DOHH2 (cell line): Measurements from ENCODE around the gene ADD3.

ENCODE experiments used
- H3F3A ChIP-seq: fragments of 200-600 bp; sonication (generic), shearing (Covaris generic); 2 replicates; pipeline ENCODE4 v1.6.0; 2016; ENCODE audit warnings: antibody characterized with exemption, mild to moderate bottlenecking; ENCODE audit not compliant: control insufficient read depth, insufficient read depth
- H3K27ac ChIP-seq: fragments of 200-600 bp; sonication (generic); 2 replicates; pipeline ENCODE4 v1.5.1; 2014; ENCODE audit warnings: low read depth, mild to moderate bottlenecking, low read length, moderate library complexity
- H3K27me3 ChIP-seq: fragments of 200-600 bp; sonication (generic); 2 replicates; pipeline ENCODE4 v1.6.1; 2014; ENCODE audit warnings: mild to moderate bottlenecking, low read length, mixed read lengths; ENCODE audit not compliant: control insufficient read depth
- H3K36me3 ChIP-seq: fragments of 200-600 bp; sonication (generic); 2 replicates; pipeline ENCODE4 v1.6.1; 2014; ENCODE audit warnings: mild to moderate bottlenecking, low read length, moderate library complexity, mixed read lengths; ENCODE audit not compliant: control insufficient read depth
- H3K4me1 ChIP-seq: fragments of 200-600 bp; sonication (generic); 2 replicates; pipeline ENCODE4 v1.6.1; 2014; ENCODE audit warnings: mild to moderate bottlenecking, low read length, mixed read lengths; ENCODE audit not compliant: control insufficient read depth
- H3K4me2 ChIP-seq: fragments of 200-600 bp; sonication (generic); 2 replicates; pipeline ENCODE4 v1.6.0; 2014; ENCODE audit warnings: mild to moderate bottlenecking, low read length, moderate library complexity
- H3K4me3 ChIP-seq: fragments of 200-600 bp; sonication (generic); 2 replicates; pipeline ENCODE4 v1.5.1; 2014; ENCODE audit warnings: mild to moderate bottlenecking, low read length, mixed read lengths
- H3K79me2 ChIP-seq: fragments of 200-600 bp; sonication (generic); 2 replicates; pipeline ENCODE4 v1.6.1; 2014; ENCODE audit warnings: mild to moderate bottlenecking, low read length, mixed read lengths; ENCODE audit not compliant: control insufficient read depth
- H3K9me2 ChIP-seq: fragments of 200-600 bp; sonication (generic); replicated peaks from 2 replicates; pipeline ENCODE4 v1.6.1; 2014; ENCODE audit warnings: mild to moderate bottlenecking, low read length, mixed read lengths; ENCODE audit not compliant: control insufficient read depth
- H3K9me3 ChIP-seq: fragments of 200-600 bp; sonication (generic); 2 replicates; pipeline ENCODE4 v1.6.1; 2014; ENCODE audit warnings: antibody characterized with exemption, low read length, mixed read lengths; ENCODE audit not compliant: control insufficient read depth, insufficient read depth
- H4K20me1 ChIP-seq: fragments of 200-600 bp; sonication (generic); 2 replicates; pipeline ENCODE4 v1.6.0; 2014; ENCODE audit warnings: low read depth, mild to moderate bottlenecking, antibody characterized with exemption, low read length, moderate library complexity; ENCODE audit not compliant: control insufficient read depth, insufficient read depth
- CTCF ChIP-seq: fragments of 200-600 bp; sonication (generic); IDR thresholded peaks from one replicate; pipeline ENCODE4 v1.5.1; 2014; ENCODE audit warnings: antibody characterized with exemption, mild to moderate bottlenecking, low read depth, low read length; ENCODE audit not compliant: poor library complexity, severe bottlenecking
- EZH2phosphoT487 ChIP-seq: fragments of 200-600 bp; sonication (generic); IDR thresholded peaks from 2 replicates; pipeline ENCODE4 v1.6.1; 2017; ENCODE audit warnings: borderline replicate concordance, mild to moderate bottlenecking, antibody characterized with exemption, low read length, moderate library complexity, mixed read lengths

ADD3 gene

GRCh38 chr10:110076559-110077318 is 69.0 kb downstream of the ADD3 start:
- peaks cover 55% of the 10 kb centered on the region for H3K4me1 ChIP-seq

GRCh38 chr10:110077436-110078130 is 69.8 kb downstream of the ADD3 start:
- Histone ChIP-seq H3K36me3 (no peaks in the 10 kb centered on the region), H3K27ac (no peak overlapping the region), H4K20me1 (no peaks in the 10 kb centered on the region), H3F3A (peaks cover 7% of the 10 kb centered on the region), H3K4me1 (peaks cover 59% of the 10 kb centered on the region), H3K9me2 (no peaks in the 10 kb centered on the region), H3K9me3 (no peaks in the 10 kb centered on the region), H3K79me2 (peaks cover 56% of the 10 kb centered on the region), H3K27me3 (no peaks in the 10 kb centered on the region), H3K4me3 (no peak overlapping the region), H3K4me2 (no peak overlapping the region; the same call in 1 of the 2 replicates)
- TF ChIP-seq EZH2phosphoT487: no peak
- TF ChIP-seq CTCF: no peak

More at GRCh38 chr10:110076559-110077318, 69.0 kb downstream of the ADD3 start:
- no peaks in the 10 kb centered on the region for H3K36me3 ChIP-seq
- peak overlapping the region; percentile 54 for H3K4me2 ChIP-seq
- no peaks in the 10 kb centered on the region for H3K27me3 ChIP-seq
- H4K20me1 ChIP-seq: no peaks in the 10 kb centered on the region
- peaks cover 58% of the 10 kb centered on the region for H3K79me2 ChIP-seq
- peaks cover 7% of the 10 kb centered on the region for H3F3A ChIP-seq
- no peaks in the 10 kb centered on the region for H3K9me2 ChIP-seq
- H3K9me3 ChIP-seq: no peaks in the 10 kb centered on the region
- TF ChIP-seq EZH2phosphoT487 (no peak), CTCF (no peak)
- H3K27ac ChIP-seq: peak overlapping the region; percentile 30
- peak overlapping the region; percentile 30 for H3K4me3 ChIP-seq

GRCh38 chr10:110078317-110078716 is 70.5 kb downstream of the ADD3 start:
- Histone ChIP-seq H3K4me1 (peaks cover 57% of the 10 kb centered on the region), H3K79me2 (peaks cover 55% of the 10 kb centered on the region), H3K4me3 (no peak overlapping the region), H3K9me2 (no peaks in the 10 kb centered on the region), H3K9me3 (no peaks in the 10 kb centered on the region), H4K20me1 (no peaks in the 10 kb centered on the region), H3K27me3 (no peaks in the 10 kb centered on the region), H3K36me3 (no peaks in the 10 kb centered on the region), H3F3A (peaks cover 7% of the 10 kb centered on the region), H3K27ac (no peak overlapping the region), H3K4me2 (no peak overlapping the region)
- TF ChIP-seq EZH2phosphoT487 (no peak), CTCF (no peak)
